Body of pancreas (tissue), 4 donors: Measurements from ENCODE around the gene MRPS5. TPM values are rescaled to one million over a fixed set of nuclear protein-coding genes. Genes with fewer than 3 reads are reported as not detected.

Source experiments
- ATAC-seq: fragments of 150-250 bp; one replicate; pipeline ENCODE4 v1.9.1; 2016
- DNase-seq, 4 donors: peaks; one replicate each; pipeline ENCODE4 v3.0.0-alpha.2; 2019
- H3K27ac ChIP-seq, 4 donors: fragments of 200-600 bp; sonication (generic); 1 replicate in 3 of 4; 2 replicates in 1 of 4; pipeline versions ENCODE4 v1.5.1 to v1.6.1; 2016 to 2019; ENCODE audit warnings: mild to moderate bottlenecking in 1 of 4, mixed read lengths in 1 of 4, moderate library complexity in 1 of 4
- H3K27me3 ChIP-seq, 2 donors: fragments of 200-600 bp; sonication (generic); one replicate each; pipeline ENCODE4 v1.6.0; 2016; ENCODE audit warnings: mild to moderate bottlenecking in 1 of 2
- H3K36me3 ChIP-seq, 2 donors: fragments of 200-600 bp; sonication (generic); replicated peaks in 1 of 2; 2 replicates each; pipeline ENCODE4 v1.5.1; 2016; ENCODE audit warnings: low read depth in 2 of 2; ENCODE audit not compliant: insufficient read depth in 1 of 2
- H3K4me1 ChIP-seq: fragments of 200-600 bp; sonication (generic); one replicate; pipeline ENCODE4 v1.6.0; 2016
- H3K4me3 ChIP-seq, 2 donors: fragments of 200-600 bp; sonication (generic); 1 replicate in 1 of 2; 2 replicates in 1 of 2; pipeline ENCODE4 v1.5.1; 2016 to 2019
- H3K9me3 ChIP-seq, 3 donors: fragments of 200-600 bp; sonication (generic); 1 replicate in 2 of 3; 2 replicates in 1 of 3; pipeline ENCODE4 v1.5.1; 2016
- CTCF ChIP-seq, 7 experiments: fragments of 450-650 bp in 4 of 7; fragments of 200-600 bp in 3 of 7; sonication (generic) in 3 of 7; IDR thresholded peaks; one replicate each; pipeline ENCODE4 v1.5.1; 2016 to 2019; ENCODE audit warnings: antibody characterized with exemption in 7 of 7
- POLR2A ChIP-seq, 3 donors: fragments of 450-650 bp; IDR thresholded peaks; one replicate each; pipeline ENCODE4 v1.6.1; 2016; ENCODE audit warnings: antibody characterized with exemption in 3 of 3, mild to moderate bottlenecking in 2 of 3
- WGBS, 2 donors: methylation state at CpG; one replicate each; pipeline ENCODE4 v1.1.5; 2017; 5-methylcytosine and 5-hydroxymethylcytosine counted together
- intact Hi-C: fragments of 100-400 bp; cut with DNase I; formaldehyde crosslinking; loops from one replicate; pipeline ENCODE4 v1.15.1; 2023
- total RNA-seq, 2 donors: library from RNA; depleted of rRNA; stranded (reverse); fragments of >200 nt; gene quantifications; one replicate each; pipeline ENCODE4 v1.1.0, GENCODE V29; 2016

The MRPS5 gene
- total RNA-seq, 2 donors from 2014 or later: 31.6 to 46.1 TPM

GRCh38 chr2:95053543-95053942 is 68.1 kb downstream of the MRPS5 start:
- no peaks in the 10 kb centered on the region for H3K36me3 ChIP-seq
- H3K27me3 ChIP-seq: no peaks in the 10 kb centered on the region
- H3K27ac ChIP-seq: no peak overlapping the region
- intact Hi-C loops: no loop called here
- DNase-seq (peak in 1 of 4 donors; percentile 29), ATAC-seq (no peak)
- WGBS, 2 donors: 23 to 27% methylated on average over 4 to 11 of the region's 11 CpGs
- no peak overlapping the region for H3K4me3 ChIP-seq
- peaks cover 7% of the 10 kb centered on the region for H3K4me1 ChIP-seq
- no peaks in the 10 kb centered on the region for H3K9me3 ChIP-seq
- TF ChIP-seq POLR2A (IDR thresholded peaks at IDR 0.05) (no peak), CTCF (IDR thresholded peaks at IDR 0.05) (peak in 3 of 7 experiments; percentile 6 to 22 (median 20))

GRCh38 chr2:95052804-95053479 is 68.7 kb downstream of the MRPS5 start:
- peaks cover 3% of the 10 kb centered on the region for H3K4me1 ChIP-seq
- ATAC-seq (no peak), DNase-seq (no peak)
- no peaks in the 10 kb centered on the region for H3K36me3 ChIP-seq
- no peak overlapping the region for H3K27ac ChIP-seq
- no peaks in the 10 kb centered on the region for H3K27me3 ChIP-seq
- H3K4me3 ChIP-seq: no peak overlapping the region
- intact Hi-C loops: no loop called here
- WGBS, 2 donors: 67 to 76% methylated on average over 13 of the region's 13 CpGs
- TF ChIP-seq CTCF (IDR thresholded peaks at IDR 0.05) (no peak), POLR2A (IDR thresholded peaks at IDR 0.05) (no peak)
- no peaks in the 10 kb centered on the region for H3K9me3 ChIP-seq

- peaks cover 3% of the 10 kb centered on the region for H3K4me1 ChIP-seq
- WGBS, 2 donors: 46 to 65% methylated on average over 6 of the region's 6 CpGs
- ATAC-seq (no peak), DNase-seq (no peak)
- no peak for TF ChIP-seq POLR2A (IDR thresholded peaks at IDR 0.05)
- no peak for TF ChIP-seq CTCF (IDR thresholded peaks at IDR 0.05)
- no peaks in the 10 kb centered on the region for H3K36me3 ChIP-seq
- H3K27me3 ChIP-seq: no peaks in the 10 kb centered on the region
- no peak overlapping the region for H3K27ac ChIP-seq
- H3K4me3 ChIP-seq: no peak overlapping the region
- intact Hi-C loops: no loop called here
- no peaks in the 10 kb centered on the region for H3K9me3 ChIP-seq
Measured at GRCh38 chr2:95052307-95052706, 69.3 kb downstream of the MRPS5 start.

- Histone ChIP-seq H3K36me3 (no peaks in the 10 kb centered on the region), H3K4me1 (no peaks in the 10 kb centered on the region), H3K9me3 (no peaks in the 10 kb centered on the region), H3K27ac (no peak overlapping the region), H3K4me3 (no peak overlapping the region), H3K27me3 (no peaks in the 10 kb centered on the region)
- WGBS, 2 donors: 74 to 81% methylated on average over 10 of the region's 10 CpGs
- no peak for ATAC-seq
- intact Hi-C loops: no loop called here
- no peak for TF ChIP-seq POLR2A (IDR thresholded peaks at IDR 0.05)
- no peak for TF ChIP-seq CTCF (IDR thresholded peaks at IDR 0.05)
- no peak for DNase-seq
Measured at GRCh38 chr2:95051626-95052025, 70.0 kb downstream of the MRPS5 start.
